HepG2 (cell line): Measurements from ENCODE around the gene KMT5C. TPM values are rescaled to one million over a fixed set of nuclear protein-coding genes. Genes with fewer than 3 reads are reported as not detected.

Experiments used
- CBX1 ChIP-seq: IDR thresholded peaks from one replicate; pipeline ENCODE4 v1.6.1; 2016; ENCODE audit warnings: antibody characterized with exemption, low read depth
- DR1 ChIP-seq: sonication (generic); formaldehyde crosslinking; IDR thresholded peaks from 2 replicates; pipeline ENCODE4 v1.8.0; 2021; ENCODE audit warnings: mild to moderate bottlenecking, missing genetic modification reagents, inconsistent platforms
- FOXC1 ChIP-seq: sonication (generic); formaldehyde crosslinking; IDR thresholded peaks from 2 replicates; pipeline ENCODE4 v1.8.0; 2022; ENCODE audit warnings: mild to moderate bottlenecking, missing genetic modification reagents, borderline replicate concordance
- GTF3A ChIP-seq: sonication (generic); formaldehyde crosslinking; conservative IDR thresholded peaks from 2 replicates; pipeline ENCODE4 v1.4.0; 2020; ENCODE audit warnings: mild to moderate bottlenecking, missing genetic modification reagents
- HCFC1 ChIP-seq: fragments of 150-350 bp; IDR thresholded peaks from 2 replicates; pipeline ENCODE4 v1.6.1; 2014; ENCODE audit warnings: low read depth, low read length
- HHEX ChIP-seq: IDR thresholded peaks from 2 replicates; pipeline ENCODE4 v1.6.1; 2016; ENCODE audit warnings: control low read depth
- KAT8 ChIP-seq: IDR thresholded peaks from 2 replicates; pipeline ENCODE4 v1.6.1; 2016; ENCODE audit warnings: missing genetic modification reagents, missing compliant biosample characterization
- POLR2A ChIP-seq, 2 experiments: IDR thresholded peaks; 2 replicates each; pipeline ENCODE4 v1.6.1; 2011; ENCODE audit warnings: low read depth in 2 of 2, low read length in 2 of 2, mild to moderate bottlenecking in 1 of 2, moderate library complexity in 1 of 2; ENCODE audit not compliant: insufficient read depth in 1 of 2
- PPARG ChIP-seq: conservative IDR thresholded peaks from 2 replicates; pipeline ENCODE4 v1.6.1; 2016; ENCODE audit warnings: missing biosample characterization, missing genetic modification reagents
- RFX1 ChIP-seq: fragments of 450-650 bp; IDR thresholded peaks from 2 replicates; pipeline ENCODE4 v1.6.1; 2017
- SRY ChIP-seq: sonication (generic); formaldehyde crosslinking; IDR thresholded peaks from 2 replicates; pipeline ENCODE4 v1.8.0; 2022; ENCODE audit warnings: mild to moderate bottlenecking, missing genetic modification reagents
- TARDBP ChIP-seq: sonication (generic); formaldehyde crosslinking; IDR thresholded peaks from 2 replicates; pipeline ENCODE4 v1.8.0; 2022; ENCODE audit warnings: mild to moderate bottlenecking, missing genetic modification reagents
- TBX2 ChIP-seq: sonication (generic); formaldehyde crosslinking; IDR thresholded peaks from 2 replicates; pipeline ENCODE4 v1.5.0; 2020; ENCODE audit warnings: missing genetic modification reagents, mild to moderate bottlenecking, borderline replicate concordance
- WIZ ChIP-seq: sonication (generic); formaldehyde crosslinking; IDR thresholded peaks from 2 replicates; pipeline ENCODE4 v1.5.1; 2020; ENCODE audit warnings: mild to moderate bottlenecking, missing genetic modification reagents
- ZNF605 ChIP-seq: sonication (generic); formaldehyde crosslinking; IDR thresholded peaks from 2 replicates; pipeline ENCODE4 v1.8.0; 2022; ENCODE audit warnings: mild to moderate bottlenecking, missing genetic modification reagents
- ZNF7 ChIP-seq: IDR thresholded peaks from 2 replicates; pipeline ENCODE4 v1.6.1; 2016; ENCODE audit warnings: missing biosample characterization, missing genetic modification reagents
- ZSCAN22 ChIP-seq: sonication (generic); formaldehyde crosslinking; IDR thresholded peaks from 2 replicates; pipeline ENCODE4 v1.4.0; 2020; ENCODE audit warnings: mild to moderate bottlenecking, missing genetic modification reagents
- polyA plus RNA-seq, 8 experiments: library from polyadenylated mRNA; depleted of rRNA in 3 of 8; stranded (reverse) in 7 of 8; unstranded in 1 of 8; fragments of >200 nt; fragmentation: Illumina TruSeq in 4 of 8; extraction: Trizol in 4 of 8; gene quantifications; 2 replicates each; pipeline versions ENCODE4 v1.2.1 to v1.2.3, GENCODE V29; 2011 to 2016; ENCODE audit warnings: low read depth in 4 of 8, missing spikeins in 1 of 8, mixed read lengths in 1 of 8; ENCODE audit not compliant: insufficient read depth in 1 of 8
- total RNA-seq, 5 experiments: library from RNA; depleted of rRNA; stranded (reverse); fragments of >200 nt; fragmentation: Illumina TruSeq; extraction: Trizol; gene quantifications; 2 replicates each; pipeline ENCODE4 v1.2.3, GENCODE V29; 2016; ENCODE audit warnings: low read depth in 1 of 5
- TF ChIP-seq, protein P1 (sequence below): sonication (generic); formaldehyde crosslinking; IDR thresholded peaks from 2 replicates; pipeline ENCODE4 v1.5.0; 2020; ENCODE audit warnings: mild to moderate bottlenecking, missing genetic modification reagents
- TF ChIP-seq, protein P2 (sequence below): sonication (generic); formaldehyde crosslinking; IDR thresholded peaks from 2 replicates; pipeline ENCODE4 v1.5.0; 2020; ENCODE audit warnings: missing genetic modification reagents, mild to moderate bottlenecking, borderline replicate concordance
- TF ChIP-seq, protein P3 (sequence below): sonication (generic); formaldehyde crosslinking; conservative IDR thresholded peaks from 2 replicates; pipeline ENCODE4 v1.8.1; 2023; ENCODE audit warnings: missing genetic modification reagents
- TF ChIP-seq, protein P4 (sequence below): IDR thresholded peaks from 2 replicates; pipeline ENCODE4 v1.6.1; 2016; ENCODE audit warnings: low read depth, control low read depth
- TF ChIP-seq, protein P5 (sequence below): sonication (generic); formaldehyde crosslinking; conservative IDR thresholded peaks from 2 replicates; pipeline ENCODE4 v1.4.0; 2020; ENCODE audit warnings: missing genetic modification reagents

The KMT5C gene
- total and polyA plus RNA-seq, 2 of the 13 experiments (the other 11 are each of a cell fraction or from before 2014, with no cell fraction given), result 5.5 to 9.0 TPM

DNA sequence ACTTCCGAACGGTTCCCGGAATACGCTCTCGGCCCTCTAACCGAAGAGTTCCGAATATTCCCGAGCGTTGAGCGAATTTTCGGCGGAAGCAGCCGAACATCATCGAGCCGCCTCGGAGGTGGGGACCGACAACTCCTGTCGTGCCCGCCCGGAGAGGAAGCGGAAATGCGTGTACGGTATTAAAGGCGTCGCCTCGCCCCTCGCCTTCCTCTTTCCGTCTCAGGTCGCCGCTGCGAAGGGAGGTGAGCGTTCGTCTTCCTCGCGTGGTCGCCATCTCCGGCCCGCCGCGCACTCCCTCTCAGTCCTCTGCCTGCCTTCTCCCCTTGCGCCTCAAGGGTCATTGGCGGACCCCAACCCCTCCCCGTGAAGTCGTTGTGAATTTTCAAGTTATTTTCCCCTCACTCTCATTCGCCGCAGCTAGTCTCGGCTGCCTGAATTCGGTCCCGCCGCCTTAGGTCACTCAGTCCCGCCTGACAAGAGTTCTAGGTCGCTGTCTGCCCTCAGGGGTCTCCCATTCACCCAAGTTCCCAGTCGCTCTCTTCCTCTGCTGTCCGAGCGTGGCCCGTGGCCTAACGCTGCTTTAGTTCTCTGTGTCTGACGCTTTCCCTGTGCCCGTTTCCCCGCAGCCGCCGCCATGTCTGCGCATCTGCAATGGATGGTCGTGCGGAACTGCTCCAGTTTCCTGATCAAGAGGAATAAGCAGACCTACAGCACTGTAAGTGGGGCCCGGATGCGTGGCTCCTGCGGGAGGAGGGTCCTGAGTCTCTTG lies 46.2 kb downstream of the KMT5C start, which contains the start of gene RPL28 (continued):
- peak; percentile 71; the same call in 1 of the 2 replicates for TF ChIP-seq ZNF605
- TF ChIP-seq FOXC1 (CRISPR knock-in tag), result peak; percentile 91; the same call in 1 of the 2 replicates
- TF ChIP-seq SRY, result no peak; the same call in 1 of the 2 replicates
- TF ChIP-seq HHEX (CRISPR knock-in tag), result no peak
- peak; percentile 98 for TF ChIP-seq DR1
- TF ChIP-seq, protein P1, sequence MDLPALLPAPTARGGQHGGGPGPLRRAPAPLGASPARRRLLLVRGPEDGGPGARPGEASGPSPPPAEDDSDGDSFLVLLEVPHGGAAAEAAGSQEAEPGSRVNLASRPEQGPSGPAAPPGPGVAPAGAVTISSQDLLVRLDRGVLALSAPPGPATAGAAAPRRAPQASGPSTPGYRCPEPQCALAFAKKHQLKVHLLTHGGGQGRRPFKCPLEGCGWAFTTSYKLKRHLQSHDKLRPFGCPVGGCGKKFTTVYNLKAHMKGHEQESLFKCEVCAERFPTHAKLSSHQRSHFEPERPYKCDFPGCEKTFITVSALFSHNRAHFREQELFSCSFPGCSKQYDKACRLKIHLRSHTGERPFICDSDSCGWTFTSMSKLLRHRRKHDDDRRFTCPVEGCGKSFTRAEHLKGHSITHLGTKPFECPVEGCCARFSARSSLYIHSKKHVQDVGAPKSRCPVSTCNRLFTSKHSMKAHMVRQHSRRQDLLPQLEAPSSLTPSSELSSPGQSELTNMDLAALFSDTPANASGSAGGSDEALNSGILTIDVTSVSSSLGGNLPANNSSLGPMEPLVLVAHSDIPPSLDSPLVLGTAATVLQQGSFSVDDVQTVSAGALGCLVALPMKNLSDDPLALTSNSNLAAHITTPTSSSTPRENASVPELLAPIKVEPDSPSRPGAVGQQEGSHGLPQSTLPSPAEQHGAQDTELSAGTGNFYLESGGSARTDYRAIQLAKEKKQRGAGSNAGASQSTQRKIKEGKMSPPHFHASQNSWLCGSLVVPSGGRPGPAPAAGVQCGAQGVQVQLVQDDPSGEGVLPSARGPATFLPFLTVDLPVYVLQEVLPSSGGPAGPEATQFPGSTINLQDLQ (CRISPR knock-in tag), result no peak; the same call in 1 of the 2 replicates
- no peak for TF ChIP-seq RFX1
- TF ChIP-seq POLR2A (IDR thresholded peaks at IDR 0.05; ENCODE audit: insufficient read depth in 1 of 2, low read depth in 2 of 2, low read length in 2 of 2), result peak; percentile 99 to 100
- TF ChIP-seq TARDBP (CRISPR knock-in tag), result peak; percentile 37; the same call in 1 of the 2 replicates
- peak; percentile 87 for TF ChIP-seq CBX1
- TF ChIP-seq ZNF7, result no peak
- TF ChIP-seq, protein P2, sequence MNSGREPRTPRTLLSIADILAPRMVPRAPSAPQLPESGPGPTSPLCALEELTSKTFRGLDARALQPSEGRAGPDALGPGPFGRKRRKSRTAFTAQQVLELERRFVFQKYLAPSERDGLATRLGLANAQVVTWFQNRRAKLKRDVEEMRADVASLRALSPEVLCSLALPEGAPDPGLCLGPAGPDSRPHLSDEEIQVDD, result no peak
- TF ChIP-seq HCFC1, result peak; percentile 46; the same call in 1 of the 2 replicates
- TF ChIP-seq TBX2 (CRISPR knock-in tag), result peak; percentile 79
- TF ChIP-seq, protein P3, sequence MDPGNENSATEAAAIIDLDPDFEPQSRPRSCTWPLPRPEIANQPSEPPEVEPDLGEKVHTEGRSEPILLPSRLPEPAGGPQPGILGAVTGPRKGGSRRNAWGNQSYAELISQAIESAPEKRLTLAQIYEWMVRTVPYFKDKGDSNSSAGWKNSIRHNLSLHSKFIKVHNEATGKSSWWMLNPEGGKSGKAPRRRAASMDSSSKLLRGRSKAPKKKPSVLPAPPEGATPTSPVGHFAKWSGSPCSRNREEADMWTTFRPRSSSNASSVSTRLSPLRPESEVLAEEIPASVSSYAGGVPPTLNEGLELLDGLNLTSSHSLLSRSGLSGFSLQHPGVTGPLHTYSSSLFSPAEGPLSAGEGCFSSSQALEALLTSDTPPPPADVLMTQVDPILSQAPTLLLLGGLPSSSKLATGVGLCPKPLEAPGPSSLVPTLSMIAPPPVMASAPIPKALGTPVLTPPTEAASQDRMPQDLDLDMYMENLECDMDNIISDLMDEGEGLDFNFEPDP (CRISPR knock-in tag), result no peak
- peak; percentile 88 for TF ChIP-seq KAT8 (CRISPR knock-in tag)
- TF ChIP-seq GTF3A (CRISPR knock-in tag), result no peak
- TF ChIP-seq ZSCAN22 (CRISPR knock-in tag), result 0 out of 2 replicates have a peak, but pooled peaks have one; percentile 28
- TF ChIP-seq, protein P4, sequence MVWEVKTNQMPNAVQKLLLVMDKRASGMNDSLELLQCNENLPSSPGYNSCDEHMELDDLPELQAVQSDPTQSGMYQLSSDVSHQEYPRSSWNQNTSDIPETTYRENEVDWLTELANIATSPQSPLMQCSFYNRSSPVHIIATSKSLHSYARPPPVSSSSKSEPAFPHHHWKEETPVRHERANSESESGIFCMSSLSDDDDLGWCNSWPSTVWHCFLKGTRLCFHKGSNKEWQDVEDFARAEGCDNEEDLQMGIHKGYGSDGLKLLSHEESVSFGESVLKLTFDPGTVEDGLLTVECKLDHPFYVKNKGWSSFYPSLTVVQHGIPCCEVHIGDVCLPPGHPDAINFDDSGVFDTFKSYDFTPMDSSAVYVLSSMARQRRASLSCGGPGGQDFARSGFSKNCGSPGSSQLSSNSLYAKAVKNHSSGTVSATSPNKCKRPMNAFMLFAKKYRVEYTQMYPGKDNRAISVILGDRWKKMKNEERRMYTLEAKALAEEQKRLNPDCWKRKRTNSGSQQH, result peak; percentile 88; the same call in 1 of the 2 replicates
- no peak for TF ChIP-seq WIZ (CRISPR knock-in tag)
- TF ChIP-seq PPARG, result peak; percentile 64
- TF ChIP-seq, protein P5, sequence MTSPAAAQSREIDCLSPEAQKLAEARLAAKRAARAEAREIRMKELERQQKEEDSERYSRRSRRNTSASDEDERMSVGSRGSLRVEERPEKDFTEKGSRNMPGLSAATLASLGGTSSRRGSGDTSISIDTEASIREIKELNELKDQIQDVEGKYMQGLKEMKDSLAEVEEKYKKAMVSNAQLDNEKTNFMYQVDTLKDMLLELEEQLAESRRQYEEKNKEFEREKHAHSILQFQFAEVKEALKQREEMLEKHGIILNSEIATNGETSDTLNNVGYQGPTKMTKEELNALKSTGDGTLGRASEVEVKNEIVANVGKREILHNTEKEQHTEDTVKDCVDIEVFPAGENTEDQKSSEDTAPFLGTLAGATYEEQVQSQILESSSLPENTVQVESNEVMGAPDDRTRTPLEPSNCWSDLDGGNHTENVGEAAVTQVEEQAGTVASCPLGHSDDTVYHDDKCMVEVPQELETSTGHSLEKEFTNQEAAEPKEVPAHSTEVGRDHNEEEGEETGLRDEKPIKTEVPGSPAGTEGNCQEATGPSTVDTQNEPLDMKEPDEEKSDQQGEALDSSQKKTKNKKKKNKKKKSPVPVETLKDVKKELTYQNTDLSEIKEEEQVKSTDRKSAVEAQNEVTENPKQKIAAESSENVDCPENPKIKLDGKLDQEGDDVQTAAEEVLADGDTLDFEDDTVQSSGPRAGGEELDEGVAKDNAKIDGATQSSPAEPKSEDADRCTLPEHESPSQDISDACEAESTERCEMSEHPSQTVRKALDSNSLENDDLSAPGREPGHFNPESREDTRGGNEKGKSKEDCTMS (CRISPR knock-in tag), result no peak
